ENCODE results near the gene RPS29. TPM values are rescaled to one million over a fixed set of nuclear protein-coding genes. Genes with fewer than 3 reads are reported as not detected.
"Not testable (repeated sequence)": the region's sequence is repeated elsewhere in the genome, so short reads cannot be mapped to it uniquely, and the experiment has no call there.

RPS29 gene
- total RNA-seq, 1 donor from 2014 or later, result 1,338 TPM

GRCh38 chr14:49623387-49623786 is 37.2 kb upstream of the RPS29 start:
- TF ChIP-seq CTCF (IDR thresholded peaks at IDR 0.05; ENCODE audit: unreplicated experiment), result no peak
- Mint-ChIP-seq H3K27me3 (ENCODE audit: low read depth) (no peaks in the 10 kb centered on the region), H3K4me1 (peaks cover 30% of the 10 kb centered on the region), H3K4me3 (no peak overlapping the region), H3K27ac (peak overlapping the region; percentile 16), H3K36me3 (peaks cover 9% of the 10 kb centered on the region), H3K9me3 (no peaks in the 10 kb centered on the region)
- DNase-seq (ENCODE audit: low spot score in 2 of 2, unreplicated experiment in 2 of 2), result no peak

- H3K27ac Mint-ChIP-seq, result no peak overlapping the region
- TF ChIP-seq CTCF (IDR thresholded peaks at IDR 0.05; ENCODE audit: unreplicated experiment), result no peak
- peaks cover 10% of the 10 kb centered on the region for H3K36me3 Mint-ChIP-seq
- peaks cover 37% of the 10 kb centered on the region for H3K4me1 Mint-ChIP-seq
- DNase-seq (ENCODE audit: low spot score in 2 of 2, unreplicated experiment in 2 of 2), result no peak
- no peaks in the 10 kb centered on the region for H3K9me3 Mint-ChIP-seq
- peak overlapping the region; percentile 98 for H3K4me3 Mint-ChIP-seq
- no peaks in the 10 kb centered on the region for H3K27me3 Mint-ChIP-seq (ENCODE audit: low read depth)
These were observed 35.9 kb upstream of the RPS29 start for GRCh38 chr14:49622022-49622607.

GRCh38 chr14:49621114-49621881 is 35.1 kb upstream of the RPS29 start:
- no peak for DNase-seq (ENCODE audit: low spot score in 2 of 2, unreplicated experiment in 2 of 2)
- Mint-ChIP-seq H3K27ac (no peak overlapping the region), H3K4me1 (peaks cover 37% of the 10 kb centered on the region)

GRCh38 chr14:49620182-49621113 is 34.3 kb upstream of the RPS29 start, which contains the start of the genes MGAT2 and RPL36AL:
Gene MGAT2, plus strand, starts transcription at chr14:49620799. Its CDS starts 470 bp downstream, at chr14:49621269.
Gene RPL36AL, minus strand, starts transcription at chr14:49620626. Its CDS starts 1,522 bp downstream, at chr14:49619104.
- Mint-ChIP-seq H3K4me3 (peak within 1 kb of the TSS; percentile 98), H3K36me3 (peaks cover 10% of the 10 kb centered on the region), H3K9me3 (no peaks in the 10 kb centered on the region), H3K27ac (peak within 1 kb of the TSS; percentile 99), H3K27me3 (ENCODE audit: low read depth) (no peaks in the 10 kb centered on the region), H3K4me1 (peaks cover 37% of the 10 kb centered on the region)
- peak; percentile 23 for TF ChIP-seq CTCF (IDR thresholded peaks at IDR 0.05; ENCODE audit: unreplicated experiment)
- DNase-seq (ENCODE audit: low spot score in 2 of 2, unreplicated experiment in 2 of 2), result peak; percentile 96 to 98

More at GRCh38 chr14:49621114-49621881, 35.1 kb upstream of the RPS29 start:
- TF ChIP-seq CTCF (IDR thresholded peaks at IDR 0.05; ENCODE audit: unreplicated experiment), result no peak
- Mint-ChIP-seq H3K27me3 (ENCODE audit: low read depth) (no peaks in the 10 kb centered on the region), H3K36me3 (peaks cover 7% of the 10 kb centered on the region), H3K4me3 (peak overlapping the region; percentile 98), H3K9me3 (no peaks in the 10 kb centered on the region)

- H3K27ac Mint-ChIP-seq, result peak overlapping the region; percentile 99
- peaks cover 10% of the 10 kb centered on the region for H3K36me3 Mint-ChIP-seq
- DNase-seq (ENCODE audit: low spot score in 2 of 2, unreplicated experiment in 2 of 2), result no peak
- no peaks in the 10 kb centered on the region for H3K9me3 Mint-ChIP-seq
- H3K27me3 Mint-ChIP-seq (ENCODE audit: low read depth), result no peaks in the 10 kb centered on the region
- peaks cover 37% of the 10 kb centered on the region for H3K4me1 Mint-ChIP-seq
- peak overlapping the region; percentile 98 for H3K4me3 Mint-ChIP-seq
- no peak for TF ChIP-seq CTCF (IDR thresholded peaks at IDR 0.05; ENCODE audit: unreplicated experiment)
These were observed 33.5 kb upstream of the RPS29 start for GRCh38 chr14:49619730-49620129.

GRCh38 chr14:49619273-49619672 is 33.1 kb upstream of the RPS29 start:
- Mint-ChIP-seq H3K27ac (peak overlapping the region; percentile 99), H3K4me1 (peaks cover 37% of the 10 kb centered on the region)

More at GRCh38 chr14:49619273-49619672, 33.1 kb upstream of the RPS29 start:
- H3K4me3 Mint-ChIP-seq, result peak overlapping the region; percentile 98
- not testable (repeated sequence) for H3K9me3 Mint-ChIP-seq; H3K27me3 Mint-ChIP-seq (ENCODE audit: low read depth); DNase-seq (ENCODE audit: low spot score in 2 of 2, unreplicated experiment in 2 of 2)
- peaks cover 12% of the 10 kb centered on the region for H3K36me3 Mint-ChIP-seq
